ENCODE results near the gene MVB12B. TPM values are rescaled to one million over a fixed set of nuclear protein-coding genes. Genes with fewer than 3 reads are reported as not detected.

The MVB12B gene
- total RNA-seq, 1 donor from 2014 or later, result 16.5 TPM

DNA sequence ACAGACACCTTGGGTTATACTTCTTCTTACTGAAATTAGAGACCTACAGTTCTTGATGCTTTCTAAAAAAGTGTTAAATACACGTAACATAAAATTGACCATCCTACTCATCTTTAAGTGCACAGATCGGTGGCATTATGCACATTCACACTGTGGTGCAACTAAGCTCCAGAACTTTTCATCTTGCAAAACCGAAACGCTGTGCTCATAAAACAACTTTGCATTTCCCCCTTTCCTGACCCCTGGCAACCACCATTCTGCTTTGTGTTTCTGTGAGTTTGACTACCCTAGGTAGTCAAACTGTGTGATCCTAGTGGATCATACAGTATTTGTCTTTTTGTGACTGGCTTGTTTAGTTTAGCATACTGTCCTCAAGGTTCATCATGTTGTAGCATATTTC is 3.9 kb downstream of the MVB12B start:
- no peaks in the 10 kb centered on the region for H3K9me3 ChIP-seq
- H3K4me1 ChIP-seq, result peaks cover 65% of the 10 kb centered on the region
- no peak overlapping the region for H3K4me3 ChIP-seq
- no peak overlapping the region for H3K27ac ChIP-seq
- H3K27me3 ChIP-seq, result no peaks in the 10 kb centered on the region
- TF ChIP-seq POLR2AphosphoS5 (IDR thresholded peaks at IDR 0.05; ENCODE audit: insufficient read depth in 1 of 2, low read depth in 1 of 2) (no peak), CTCF (IDR thresholded peaks at IDR 0.05) (no peak), POLR2A (IDR thresholded peaks at IDR 0.05) (no peak)
- DNase-seq (ENCODE audit: extremely low spot score in 2 of 2), result no peak
- H3K36me3 ChIP-seq, result no peaks in the 10 kb centered on the region
- intact Hi-C loops (cut with DNase I), result loop anchor here (10.0 kb wide), 1 partner anchor 154 kb away; no protein-coding TSS in a partner anchor

DNA sequence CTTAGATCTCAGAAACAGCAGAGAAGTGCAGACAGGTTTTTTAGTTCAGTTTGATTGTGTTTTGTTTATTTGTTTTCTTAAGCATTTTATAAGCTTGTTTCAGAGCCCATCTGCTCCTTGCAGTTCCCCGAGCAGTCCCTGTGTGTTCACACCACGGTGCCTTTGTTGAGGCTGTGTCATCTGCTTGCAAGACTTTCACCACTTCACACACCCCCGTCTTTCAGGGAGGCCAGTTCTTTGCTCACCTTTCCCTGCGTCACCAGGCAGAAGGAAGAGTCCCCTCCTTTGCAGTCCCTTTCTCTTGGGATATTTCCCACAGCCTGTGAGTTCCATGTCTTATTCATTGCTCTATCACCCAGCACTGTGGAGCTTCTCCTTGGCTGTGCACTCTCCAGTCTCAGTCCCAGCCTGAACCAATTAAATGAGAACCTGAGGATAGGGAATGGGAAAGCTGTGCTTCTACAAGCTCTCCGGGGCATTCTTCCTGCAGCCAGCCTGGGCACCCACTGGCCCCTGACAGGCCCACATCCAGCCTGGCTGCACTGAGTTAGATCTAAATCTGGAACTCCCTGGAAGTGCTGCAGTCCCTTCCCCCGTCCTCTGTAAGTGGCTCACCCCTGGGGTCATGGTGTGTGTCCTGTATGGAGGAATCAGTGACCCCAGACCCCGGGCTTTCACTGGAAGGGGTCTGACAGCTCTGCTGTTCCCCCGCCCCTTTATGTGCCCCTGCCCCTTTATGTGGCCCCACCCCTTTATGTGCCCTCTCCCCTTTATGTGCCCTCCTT is 5.5 kb downstream of the MVB12B start:
- Histone ChIP-seq H3K4me1 (peaks cover 67% of the 10 kb centered on the region), H3K36me3 (no peaks in the 10 kb centered on the region), H3K27ac (no peak overlapping the region), H3K9me3 (no peaks in the 10 kb centered on the region), H3K4me3 (no peak overlapping the region), H3K27me3 (no peaks in the 10 kb centered on the region)
- TF ChIP-seq POLR2A (IDR thresholded peaks at IDR 0.05) (no peak), CTCF (IDR thresholded peaks at IDR 0.05) (no peak), POLR2AphosphoS5 (IDR thresholded peaks at IDR 0.05; ENCODE audit: insufficient read depth in 1 of 2, low read depth in 1 of 2) (no peak)
- intact Hi-C loops (cut with DNase I), result loop anchor here (10.0 kb wide), 1 partner anchor 153 kb away; no protein-coding TSS in a partner anchor
- no peak for DNase-seq (ENCODE audit: extremely low spot score in 2 of 2)

DNA sequence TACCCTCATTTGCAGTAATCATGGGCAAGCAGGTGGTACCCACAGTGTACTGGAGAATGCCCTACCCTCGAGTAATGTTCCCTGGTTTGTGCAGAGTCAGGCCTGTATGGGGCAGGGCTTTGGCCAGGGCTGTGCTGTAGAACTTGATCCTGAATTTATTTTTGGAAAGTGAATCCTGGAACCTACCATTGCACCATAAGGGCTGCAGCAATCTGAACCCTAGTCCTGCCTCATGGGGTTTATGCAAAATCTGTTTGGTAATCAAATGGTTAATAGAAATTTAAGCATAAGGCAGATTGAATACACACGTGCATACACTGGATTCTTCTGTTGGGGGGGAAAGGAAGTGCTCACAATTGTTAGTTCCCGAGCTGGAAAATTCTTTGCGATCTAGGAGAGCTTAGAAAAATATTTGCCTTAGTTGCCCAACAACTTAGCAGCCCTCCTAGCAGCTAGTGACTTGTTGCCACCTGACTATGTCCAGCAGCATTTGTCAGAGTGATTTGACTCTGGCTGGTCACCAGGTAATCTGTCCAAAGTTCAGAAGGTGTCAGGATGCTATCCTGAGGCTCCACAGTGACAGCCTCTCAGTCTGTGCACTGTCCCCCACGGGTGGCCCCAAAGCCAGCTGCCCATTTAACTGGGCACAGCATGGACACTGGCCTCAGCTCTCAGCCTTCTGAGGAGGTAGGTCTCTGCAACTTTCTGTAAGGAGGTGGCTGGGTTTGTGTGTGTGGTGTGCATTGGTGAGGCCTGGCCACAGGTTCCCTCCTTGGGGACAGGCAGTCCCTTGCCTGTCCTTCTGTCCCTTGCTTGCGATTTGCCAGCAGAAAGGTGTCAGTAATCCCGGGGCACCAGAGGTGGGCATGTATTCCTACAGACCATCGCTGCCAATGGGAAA is 8.3 kb downstream of the MVB12B start:
- no peak for DNase-seq (ENCODE audit: extremely low spot score in 2 of 2)
- no peaks in the 10 kb centered on the region for H3K36me3 ChIP-seq

DNA sequence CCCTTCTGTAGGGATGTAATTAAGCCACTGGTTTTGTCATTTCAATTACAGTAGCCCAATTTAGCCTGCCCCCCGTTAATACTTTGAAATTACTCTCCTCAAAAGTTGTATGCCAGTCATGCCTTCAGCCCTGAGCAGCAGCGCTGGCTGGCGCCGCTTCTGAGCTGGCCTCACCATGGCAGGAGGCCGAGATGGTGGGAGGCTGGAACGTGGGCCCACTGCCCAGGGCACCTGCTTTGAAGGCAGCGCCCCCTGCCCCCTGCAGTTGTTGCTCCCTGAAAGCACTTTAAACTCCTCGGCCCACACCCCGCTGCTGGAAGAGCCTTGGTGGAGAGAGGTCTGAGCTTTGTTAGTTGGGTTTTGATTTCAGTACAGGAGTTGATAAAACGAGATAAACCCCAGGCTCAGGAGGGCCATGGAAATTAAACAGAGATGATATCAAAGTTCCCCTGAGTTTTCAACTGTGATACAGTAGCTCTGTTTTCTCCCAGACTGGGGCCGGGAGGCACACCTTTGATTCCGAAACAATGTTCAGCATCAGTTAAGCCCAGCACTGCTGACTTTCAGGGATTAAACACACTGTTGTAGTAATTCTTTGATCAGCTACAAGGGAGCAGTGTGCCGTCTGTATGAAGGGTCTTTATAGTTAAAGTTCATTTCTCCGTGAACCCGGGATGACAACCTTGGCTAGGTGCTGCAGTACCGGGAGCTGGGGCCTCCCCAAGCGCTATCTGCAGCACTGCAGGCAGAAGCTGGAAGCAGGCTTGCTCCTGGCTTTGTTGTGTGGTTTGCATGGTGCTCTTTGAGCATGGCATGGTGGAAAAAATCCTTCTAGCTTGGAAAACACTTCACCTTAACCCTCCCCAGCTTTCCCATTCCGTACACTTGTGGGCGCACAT is 9.5 kb downstream of the MVB12B start:
- H3K4me3 ChIP-seq, result no peak overlapping the region
- H3K4me1 ChIP-seq, result peaks cover 40% of the 10 kb centered on the region
- DNase-seq (ENCODE audit: extremely low spot score in 2 of 2), result no peak

More for the DNA sequence above, 8.3 kb downstream of the MVB12B start:
- no peaks in the 10 kb centered on the region for H3K27me3 ChIP-seq
- H3K9me3 ChIP-seq, result no peaks in the 10 kb centered on the region
- H3K27ac ChIP-seq, result no peak overlapping the region
- H3K4me1 ChIP-seq, result peaks cover 47% of the 10 kb centered on the region
- H3K4me3 ChIP-seq, result no peak overlapping the region
- intact Hi-C loops (cut with DNase I), result loop anchor here (10.0 kb wide), 1 partner anchor 150 kb away; no protein-coding TSS in a partner anchor
- no peak for TF ChIP-seq POLR2AphosphoS5 (IDR thresholded peaks at IDR 0.05; ENCODE audit: insufficient read depth in 1 of 2, low read depth in 1 of 2)
- no peak for TF ChIP-seq CTCF (IDR thresholded peaks at IDR 0.05)

More for the DNA sequence above, 9.5 kb downstream of the MVB12B start:
- intact Hi-C loops (cut with DNase I), result loop anchor here (10.0 kb wide), 1 partner anchor 149 kb away; no protein-coding TSS in a partner anchor
- peaks cover 0 to 5% of the 10 kb centered on the region in 2 donors for H3K36me3 ChIP-seq
- no peaks in the 10 kb centered on the region for H3K9me3 ChIP-seq
- TF ChIP-seq POLR2AphosphoS5 (IDR thresholded peaks at IDR 0.05; ENCODE audit: insufficient read depth in 1 of 2, low read depth in 1 of 2) (no peak), CTCF (IDR thresholded peaks at IDR 0.05) (no peak), POLR2A (IDR thresholded peaks at IDR 0.05) (no peak)
- H3K27me3 ChIP-seq, result no peaks in the 10 kb centered on the region
- H3K27ac ChIP-seq, result no peak overlapping the region

Measured in vagina (tissue), 2 donors.